Measurements from ENCODE around the gene PASD1. TPM values are rescaled to one million over a fixed set of nuclear protein-coding genes. Genes with fewer than 3 reads are reported as not detected.
A peak's percentile ranks its signal among the peaks of the same experiment; 100 is the strongest.

PASD1 gene
- total RNA-seq (not detected), polyA plus RNA-seq (not detected)

GRCh38 chrX:151563449-151563848, at the start of gene PASD1:
Gene PASD1 (plus strand): TSS chrX:151563675. CDS start chrX:151601554, 37,879 bp downstream.
- POLR2A ChIA-PET = no interaction called here
- peaks cover 0 to 7% of the 10 kb centered on the region in 2 donors for H3K27me3 Mint-ChIP-seq
- H3K4me3 Mint-ChIP-seq = no peak within 1 kb of the TSS

GRCh38 chrX:151515237-151515636, 48.2 kb upstream of the PASD1 start:
- Mint-ChIP-seq H3K4me3 (no peak overlapping the region), H3K36me3 (no peaks in the 10 kb centered on the region), H3K9me3 (no peaks in the 10 kb centered on the region), H3K4me1 (no peaks in the 10 kb centered on the region), H3K27me3 (peaks cover 3 to 5% of the 10 kb centered on the region in 2 donors), H3K27ac (no peak overlapping the region)
- Histone ChIP-seq H3K36me3 (ENCODE audit: insufficient read depth, low read length) (no peaks in the 10 kb centered on the region), H3K4me3 (ENCODE audit: low read length) (no peak overlapping the region), H3K9me3 (ENCODE audit: low read length) (no peaks in the 10 kb centered on the region), H3K27ac (ENCODE audit: low read depth, low read length) (no peak overlapping the region), H3K27me3 (ENCODE audit: insufficient read depth, low read length, poor library complexity, severe bottlenecking) (no peaks in the 10 kb centered on the region), H3K4me1 (ENCODE audit: insufficient read depth, low read length) (no peaks in the 10 kb centered on the region)
- no peak for DNase-seq
- ChIA-PET CTCF (no interaction called here), POLR2A (no interaction called here)

More at GRCh38 chrX:151563449-151563848, at the start of gene PASD1:
- Mint-ChIP-seq H3K36me3 (no peaks in the 10 kb centered on the region), H3K27ac (no peak within 1 kb of the TSS), H3K9me3 (peaks cover 0 to 4% (median 0%) of the 10 kb centered on the region in 5 donors), H3K4me1 (no peaks in the 10 kb centered on the region)
- no peaks in the 10 kb centered on the region for H3K9me3 ChIP-seq (ENCODE audit: low read length)
- CTCF ChIA-PET = no interaction called here
- no peak within 1 kb of the TSS for H3K27ac ChIP-seq (ENCODE audit: low read depth, low read length)
- no peaks in the 10 kb centered on the region for H3K4me1 ChIP-seq (ENCODE audit: insufficient read depth, low read length)
- DNase-seq = no peak
- no peaks in the 10 kb centered on the region for H3K27me3 ChIP-seq (ENCODE audit: insufficient read depth, low read length, poor library complexity, severe bottlenecking)
- H3K4me3 ChIP-seq (ENCODE audit: low read length) = no peak within 1 kb of the TSS
- no peaks in the 10 kb centered on the region for H3K36me3 ChIP-seq (ENCODE audit: insufficient read depth, low read length)

- no peak for DNase-seq
- ChIA-PET CTCF (no interaction called here), POLR2A (no interaction called here)
- Histone ChIP-seq H3K27ac (ENCODE audit: low read depth, low read length) (no peak overlapping the region), H3K27me3 (ENCODE audit: insufficient read depth, low read length, poor library complexity, severe bottlenecking) (no peaks in the 10 kb centered on the region), H3K9me3 (ENCODE audit: low read length) (no peaks in the 10 kb centered on the region), H3K4me3 (ENCODE audit: low read length) (no peak overlapping the region), H3K36me3 (ENCODE audit: insufficient read depth, low read length) (no peaks in the 10 kb centered on the region), H3K4me1 (ENCODE audit: insufficient read depth, low read length) (no peaks in the 10 kb centered on the region)
- H3K27ac Mint-ChIP-seq = peak overlapping the region in 1 of 8 donors; percentile 77
- H3K4me1 Mint-ChIP-seq = no peaks in the 10 kb centered on the region
- H3K9me3 Mint-ChIP-seq = no peaks in the 10 kb centered on the region
- peaks cover 0 to 5% of the 10 kb centered on the region in 2 donors for H3K27me3 Mint-ChIP-seq
- no peaks in the 10 kb centered on the region for H3K36me3 Mint-ChIP-seq
- H3K4me3 Mint-ChIP-seq = no peak overlapping the region
These were observed 46.8 kb upstream of the PASD1 start for GRCh38 chrX:151516538-151517187.

- Histone ChIP-seq H3K36me3 (ENCODE audit: insufficient read depth, low read length) (no peaks in the 10 kb centered on the region), H3K9me3 (ENCODE audit: low read length) (no peaks in the 10 kb centered on the region), H3K27me3 (ENCODE audit: insufficient read depth, low read length, poor library complexity, severe bottlenecking) (no peaks in the 10 kb centered on the region), H3K4me1 (ENCODE audit: insufficient read depth, low read length) (no peaks in the 10 kb centered on the region), H3K4me3 (ENCODE audit: low read length) (no peak overlapping the region), H3K27ac (ENCODE audit: low read depth, low read length) (no peak overlapping the region)
- H3K4me1 Mint-ChIP-seq = no peaks in the 10 kb centered on the region
- ChIA-PET CTCF (no interaction called here), POLR2A (no interaction called here)
- H3K4me3 Mint-ChIP-seq = no peak overlapping the region
- no peaks in the 10 kb centered on the region for H3K36me3 Mint-ChIP-seq
- H3K9me3 Mint-ChIP-seq = no peaks in the 10 kb centered on the region
- peaks cover 0 to 6% of the 10 kb centered on the region in 2 donors for H3K27me3 Mint-ChIP-seq
- DNase-seq = no peak
- no peak overlapping the region for H3K27ac Mint-ChIP-seq
These were observed 46.1 kb upstream of the PASD1 start for GRCh38 chrX:151517421-151517820.

- H3K4me3 ChIP-seq (ENCODE audit: low read length) = no peak overlapping the region
- no peaks in the 10 kb centered on the region for H3K27me3 ChIP-seq (ENCODE audit: insufficient read depth, low read length, poor library complexity, severe bottlenecking)
- Mint-ChIP-seq H3K27me3 (peaks cover 4 to 7% of the 10 kb centered on the region in 2 donors), H3K4me3 (no peak overlapping the region), H3K27ac (no peak overlapping the region), H3K4me1 (no peaks in the 10 kb centered on the region), H3K36me3 (no peaks in the 10 kb centered on the region), H3K9me3 (no peaks in the 10 kb centered on the region)
- ChIA-PET POLR2A (no interaction called here), CTCF (no interaction called here)
- H3K9me3 ChIP-seq (ENCODE audit: low read length) = no peaks in the 10 kb centered on the region
- no peaks in the 10 kb centered on the region for H3K4me1 ChIP-seq (ENCODE audit: insufficient read depth, low read length)
- no peak overlapping the region for H3K27ac ChIP-seq (ENCODE audit: low read depth, low read length)
- no peak for DNase-seq
- H3K36me3 ChIP-seq (ENCODE audit: insufficient read depth, low read length) = no peaks in the 10 kb centered on the region
These were observed 40.1 kb upstream of the PASD1 start for GRCh38 chrX:151523351-151523750.

- no peak for DNase-seq
- peaks cover 3 to 13% of the 10 kb centered on the region in 2 donors for H3K27me3 Mint-ChIP-seq
- no peaks in the 10 kb centered on the region for H3K9me3 Mint-ChIP-seq
- Histone ChIP-seq H3K9me3 (ENCODE audit: low read length) (no peaks in the 10 kb centered on the region), H3K4me1 (ENCODE audit: insufficient read depth, low read length) (no peaks in the 10 kb centered on the region), H3K27ac (ENCODE audit: low read depth, low read length) (no peak overlapping the region), H3K4me3 (ENCODE audit: low read length) (no peak overlapping the region), H3K36me3 (ENCODE audit: insufficient read depth, low read length) (no peaks in the 10 kb centered on the region), H3K27me3 (ENCODE audit: insufficient read depth, low read length, poor library complexity, severe bottlenecking) (no peaks in the 10 kb centered on the region)
- POLR2A ChIA-PET = no interaction called here
- H3K27ac Mint-ChIP-seq = no peak overlapping the region
- no peaks in the 10 kb centered on the region for H3K36me3 Mint-ChIP-seq
- no peaks in the 10 kb centered on the region for H3K4me1 Mint-ChIP-seq
- CTCF ChIA-PET = no interaction called here
- H3K4me3 Mint-ChIP-seq = no peak overlapping the region
These were observed 26.9 kb upstream of the PASD1 start for GRCh38 chrX:151536571-151536970.

GRCh38 chrX:151537572-151537971, 25.9 kb upstream of the PASD1 start:
- POLR2A ChIA-PET = no interaction called here
- peak overlapping the region in 1 of 8 donors; percentile 27 for H3K27ac Mint-ChIP-seq
- no peaks in the 10 kb centered on the region for H3K36me3 Mint-ChIP-seq
- Histone ChIP-seq H3K4me1 (ENCODE audit: insufficient read depth, low read length) (no peaks in the 10 kb centered on the region), H3K27ac (ENCODE audit: low read depth, low read length) (no peak overlapping the region), H3K4me3 (ENCODE audit: low read length) (no peak overlapping the region), H3K9me3 (ENCODE audit: low read length) (no peaks in the 10 kb centered on the region), H3K27me3 (ENCODE audit: insufficient read depth, low read length, poor library complexity, severe bottlenecking) (no peaks in the 10 kb centered on the region), H3K36me3 (ENCODE audit: insufficient read depth, low read length) (no peaks in the 10 kb centered on the region)
- no peaks in the 10 kb centered on the region for H3K4me1 Mint-ChIP-seq
- no peaks in the 10 kb centered on the region for H3K9me3 Mint-ChIP-seq
- peaks cover 0 to 10% of the 10 kb centered on the region in 2 donors for H3K27me3 Mint-ChIP-seq
- DNase-seq = no peak
- H3K4me3 Mint-ChIP-seq = no peak overlapping the region
- CTCF ChIA-PET = no interaction called here

GRCh38 chrX:151538190-151539122, 25.0 kb upstream of the PASD1 start:
- ChIA-PET POLR2A (no interaction called here), CTCF (no interaction called here)
- Mint-ChIP-seq H3K4me1 (no peaks in the 10 kb centered on the region), H3K27me3 (peaks cover 0 to 4% of the 10 kb centered on the region in 2 donors), H3K27ac (no peak overlapping the region), H3K4me3 (no peak overlapping the region), H3K36me3 (no peaks in the 10 kb centered on the region), H3K9me3 (no peaks in the 10 kb centered on the region)
- Histone ChIP-seq H3K27me3 (ENCODE audit: insufficient read depth, low read length, poor library complexity, severe bottlenecking) (no peaks in the 10 kb centered on the region), H3K27ac (ENCODE audit: low read depth, low read length) (no peak overlapping the region), H3K4me1 (ENCODE audit: insufficient read depth, low read length) (no peaks in the 10 kb centered on the region), H3K4me3 (ENCODE audit: low read length) (no peak overlapping the region), H3K9me3 (ENCODE audit: low read length) (no peaks in the 10 kb centered on the region), H3K36me3 (ENCODE audit: insufficient read depth, low read length) (no peaks in the 10 kb centered on the region)
- no peak for DNase-seq
